GM21717 (cell line): ENCODE measurements around the gene ZNF280A.

Source experiments
- ATAC-seq: cut with Tn5 transposase; IDR thresholded peaks from one replicate; pipeline ENCODE4 v1.9.1; 2021; ENCODE audit warnings: mild to moderate bottlenecking, moderate library complexity; ENCODE audit not compliant: unreplicated experiment

The ZNF280A gene

DNA sequence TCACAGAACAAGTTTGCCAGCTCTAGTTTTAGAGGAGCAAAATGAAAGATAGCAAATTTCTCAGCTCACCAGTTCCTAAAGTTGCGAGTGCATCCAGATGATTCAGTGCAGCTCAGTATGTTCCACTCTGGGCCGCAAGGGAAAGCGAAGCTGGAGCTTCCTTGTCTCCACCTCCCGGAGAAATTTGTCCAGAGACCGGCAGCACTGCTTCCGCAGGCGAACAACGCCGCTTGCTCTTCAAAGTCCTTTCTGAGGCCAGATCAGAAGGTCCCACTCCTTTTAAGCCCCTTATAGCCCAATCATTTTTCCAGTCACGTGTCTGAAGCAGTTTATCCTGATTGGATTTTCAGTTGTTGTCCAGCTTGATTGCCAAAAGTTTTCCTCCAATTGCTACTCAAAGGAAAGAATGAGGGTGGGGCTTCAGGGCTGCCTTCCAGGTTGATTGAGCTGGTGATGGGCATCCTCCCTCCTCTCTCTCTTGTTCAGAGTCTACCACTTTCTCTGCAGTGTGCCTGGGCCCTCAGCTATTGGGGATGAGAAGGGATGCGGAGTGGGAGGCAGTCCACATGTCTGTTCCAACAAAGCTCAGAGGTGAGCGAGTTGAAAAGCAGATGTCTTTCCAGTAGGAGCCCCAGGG lies at the start of gene ZNF280A:
TSS of gene ZNF280A (minus strand) at position 251 of the 637 bp plus-strand sequence. CDS start 4,640 bp downstream, outside the sequence.
- ATAC-seq = no peak

DNA sequence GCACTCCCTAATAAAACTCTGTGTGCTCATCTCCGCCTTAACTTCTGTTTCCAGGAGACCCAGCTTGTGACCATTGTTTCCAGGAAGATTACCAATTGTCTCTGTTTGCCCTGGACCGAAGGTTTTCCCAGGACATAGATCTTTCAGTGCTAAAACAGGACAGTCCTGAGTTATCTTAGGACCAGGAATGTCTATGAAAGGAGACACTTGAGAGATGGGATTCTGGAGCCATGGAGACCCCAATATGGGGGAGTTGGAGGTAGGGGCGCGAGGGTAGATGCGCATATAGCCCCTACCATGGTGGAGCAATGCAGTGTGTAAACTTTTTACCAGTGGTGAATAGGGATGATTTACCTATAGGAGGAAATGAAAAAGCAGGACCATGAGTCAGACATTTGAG lies 49.1 kb upstream of the ZNF280A start:
- ATAC-seq = no peak

DNA sequence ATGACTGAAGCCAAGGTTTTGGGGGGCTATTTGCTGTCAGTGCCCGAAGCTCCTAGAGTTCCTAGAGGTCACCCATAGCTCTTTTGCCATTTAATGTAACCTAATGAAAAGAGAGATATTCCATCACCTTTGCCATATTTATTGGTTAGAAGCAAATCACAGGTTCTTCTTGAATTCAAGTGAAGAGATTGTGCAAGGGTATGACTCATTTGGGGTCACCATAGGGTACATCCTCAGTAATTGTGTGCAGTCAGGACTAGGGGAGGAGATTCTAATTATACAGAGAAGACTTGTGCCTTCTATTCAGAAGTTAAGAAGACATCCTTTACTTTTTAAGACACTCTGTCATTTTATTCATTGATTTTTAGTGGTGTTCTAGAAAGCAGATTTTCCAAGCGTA lies 45.9 kb upstream of the ZNF280A start:
- no peak for ATAC-seq

GRCh38 chr22:22558972-22559603 lies 39.0 kb upstream of the ZNF280A start, which contains the start of gene PRAME:
Gene PRAME, minus strand, starts transcription at chr22:22559265. Its CDS starts 2,433 bp downstream, at chr22:22556832.
- no peak for ATAC-seq

DNA sequence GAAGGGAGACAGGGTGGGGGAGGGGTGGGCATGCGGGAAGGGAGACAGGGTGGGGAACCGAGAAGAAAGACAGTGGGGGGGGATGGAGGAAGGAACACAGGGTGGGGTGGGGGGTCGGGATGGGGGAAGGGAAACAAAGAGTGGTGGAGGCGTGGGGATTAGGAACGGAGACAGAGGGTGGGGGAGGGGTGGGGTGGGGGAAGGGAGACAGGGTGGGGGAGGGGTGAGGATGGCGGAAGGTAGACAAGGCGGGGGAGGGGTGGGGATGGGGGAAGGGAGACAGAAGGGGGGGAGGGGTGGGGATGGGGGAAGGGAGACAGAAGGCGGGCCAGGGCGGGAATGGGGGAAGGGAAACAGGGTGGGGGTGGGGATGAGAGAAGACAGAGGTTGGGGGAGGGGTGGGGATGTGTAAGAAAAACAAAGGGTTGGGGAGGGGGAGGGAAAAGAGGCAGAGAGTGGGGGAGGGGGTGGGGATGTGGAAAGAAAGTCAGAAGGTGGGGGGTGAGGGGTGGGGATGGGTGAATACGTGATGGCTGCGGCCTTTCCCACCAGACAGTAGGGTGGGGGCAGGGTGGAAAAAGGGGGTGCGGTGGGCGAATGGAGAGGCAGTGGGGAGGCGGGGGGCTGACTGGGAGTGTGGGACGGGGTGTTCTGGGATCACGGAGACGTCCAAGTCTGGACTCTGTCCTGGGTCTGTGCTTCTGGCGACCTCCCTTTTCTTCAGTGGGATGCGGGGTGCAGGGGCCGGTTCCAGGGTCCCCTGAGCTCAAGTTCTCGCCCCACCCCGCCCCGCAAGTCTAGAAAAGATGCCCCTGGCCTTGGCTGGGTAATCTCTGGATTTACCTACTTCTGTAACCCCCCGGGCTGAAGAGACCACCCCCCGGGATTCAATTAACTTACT lies 38.3 kb upstream of the ZNF280A start:
- ATAC-seq = no peak

DNA sequence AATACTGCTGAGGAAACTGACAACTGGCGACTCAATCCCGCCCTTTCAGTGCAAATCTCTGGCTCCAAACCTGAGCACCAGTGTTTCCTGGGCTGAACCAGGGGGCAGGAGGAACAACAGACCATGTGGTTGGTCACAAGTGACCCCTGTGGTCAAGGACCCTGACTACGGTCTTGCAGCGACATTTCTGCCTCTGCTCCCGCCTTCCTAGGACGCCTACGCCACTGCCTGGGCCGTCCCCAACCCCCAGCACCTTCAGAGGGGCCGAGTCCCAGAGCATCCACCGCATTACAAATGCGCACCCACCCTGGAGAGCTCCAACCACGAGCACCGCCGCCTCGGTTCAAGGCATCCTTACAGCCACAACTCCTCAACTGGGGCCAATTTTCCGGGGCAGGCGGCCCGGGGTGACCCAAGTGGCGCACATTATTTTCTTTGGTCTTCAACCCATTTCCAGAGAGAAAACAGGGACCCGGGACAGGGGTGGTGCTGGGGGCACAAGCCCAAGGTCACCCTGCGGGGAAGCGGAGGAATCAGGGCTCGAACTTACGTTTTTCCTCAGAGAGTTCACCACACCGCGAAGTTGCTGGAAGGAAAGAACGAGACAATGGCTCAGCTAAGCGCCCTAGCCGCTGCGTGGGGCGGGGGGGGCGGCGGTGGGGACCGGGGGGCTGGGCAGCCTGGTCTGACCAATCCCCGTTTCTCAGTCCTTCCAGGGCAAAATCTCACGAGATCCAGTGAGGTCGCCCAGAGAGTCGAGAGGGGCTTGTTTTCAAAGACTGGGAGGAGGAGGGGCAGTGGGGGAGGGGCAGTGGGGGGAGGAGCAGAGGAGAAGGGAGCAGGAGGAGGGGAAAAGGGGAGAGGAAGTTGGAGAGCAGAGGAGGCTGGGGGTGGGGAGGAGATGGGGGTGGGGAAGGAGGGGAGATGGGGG lies 37.2 kb upstream of the ZNF280A start:
- no peak for ATAC-seq

DNA sequence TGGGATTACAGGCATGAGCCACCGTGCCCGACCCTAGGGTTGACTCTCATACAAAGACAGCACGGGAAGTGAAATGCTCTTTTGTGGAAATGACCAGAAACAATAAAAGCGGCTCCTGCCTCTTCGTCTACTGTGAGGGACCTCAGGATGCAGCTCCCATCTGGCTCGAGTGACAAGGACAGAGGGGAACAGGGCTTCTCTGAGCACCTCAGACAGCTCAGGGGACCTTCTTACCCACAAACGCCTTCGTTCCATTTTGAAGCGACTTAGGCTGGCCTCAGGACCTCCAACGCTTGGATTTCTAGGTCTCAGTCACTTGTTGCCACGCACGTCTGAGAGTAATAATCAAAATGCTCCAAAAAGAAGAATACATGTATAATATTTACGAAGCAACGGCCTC lies 36.5 kb upstream of the ZNF280A start:
- no peak for ATAC-seq

- no peak for ATAC-seq
These were observed 35.5 kb upstream of the ZNF280A start for GRCh38 chr22:22555596-22555995.

- ATAC-seq = no peak
These were observed 34.7 kb upstream of the ZNF280A start for GRCh38 chr22:22554587-22555284.

DNA sequence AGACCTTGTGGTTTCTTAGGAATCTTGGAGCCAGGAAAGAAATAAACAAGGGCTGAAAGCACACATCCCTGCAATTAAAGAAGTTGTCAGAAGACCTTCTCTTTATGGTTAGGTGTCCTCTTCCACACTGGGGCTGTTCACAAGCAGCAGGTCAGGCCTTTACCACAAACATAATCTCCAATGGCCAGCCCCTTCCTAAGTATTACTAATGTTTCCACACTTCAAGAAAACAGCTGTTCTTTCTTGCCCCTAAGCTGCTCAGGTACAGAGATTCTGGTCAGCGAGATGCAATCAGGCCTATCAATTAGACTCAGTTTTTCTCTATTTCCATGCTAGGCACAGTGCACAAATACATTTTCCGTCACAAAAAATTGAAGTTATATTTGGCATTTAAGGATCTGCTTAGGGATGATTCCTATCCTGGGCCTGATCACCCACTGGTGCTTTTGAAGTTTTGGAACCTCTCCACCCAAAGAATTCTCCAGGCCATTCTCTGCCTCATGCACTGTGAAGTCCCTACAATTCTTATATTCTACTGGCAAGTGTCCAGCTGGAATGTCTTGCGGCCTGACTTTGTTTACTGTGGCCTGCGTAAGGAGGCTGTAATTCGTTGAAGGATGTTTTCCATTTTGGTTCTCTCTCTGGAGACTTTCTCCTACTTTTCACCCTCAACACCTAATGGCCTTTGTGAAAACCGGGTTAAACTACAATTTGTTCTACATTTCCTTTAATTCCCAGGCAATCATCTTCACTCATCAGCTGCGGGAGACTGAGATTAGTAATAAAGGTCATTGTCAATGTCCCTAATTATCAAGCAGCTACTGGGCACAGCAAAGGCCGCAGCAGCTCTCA lies 33.9 kb upstream of the ZNF280A start:
- ATAC-seq = no peak

DNA sequence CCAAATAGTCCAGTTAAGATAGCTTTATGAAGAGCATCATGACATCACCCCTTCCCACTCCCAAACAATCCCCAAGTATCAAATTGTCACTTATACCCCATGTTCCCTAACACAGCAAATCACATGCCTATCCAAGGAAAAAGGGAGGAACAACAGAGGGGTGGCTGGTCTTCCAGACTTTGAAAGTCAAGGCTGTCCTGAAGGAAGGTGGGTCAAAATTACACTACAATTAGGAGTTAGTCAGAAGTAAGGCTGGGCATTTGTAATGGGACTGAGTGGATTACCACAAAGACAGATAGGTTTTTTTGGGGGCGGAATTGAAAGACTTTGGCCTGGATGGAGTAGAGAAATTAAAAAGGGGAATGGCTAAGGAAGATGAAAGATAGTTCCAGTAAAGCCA lies 33.1 kb upstream of the ZNF280A start:
- no peak for ATAC-seq

- no peak for ATAC-seq
These were observed 32.6 kb upstream of the ZNF280A start for GRCh38 chr22:22552630-22553029.

DNA sequence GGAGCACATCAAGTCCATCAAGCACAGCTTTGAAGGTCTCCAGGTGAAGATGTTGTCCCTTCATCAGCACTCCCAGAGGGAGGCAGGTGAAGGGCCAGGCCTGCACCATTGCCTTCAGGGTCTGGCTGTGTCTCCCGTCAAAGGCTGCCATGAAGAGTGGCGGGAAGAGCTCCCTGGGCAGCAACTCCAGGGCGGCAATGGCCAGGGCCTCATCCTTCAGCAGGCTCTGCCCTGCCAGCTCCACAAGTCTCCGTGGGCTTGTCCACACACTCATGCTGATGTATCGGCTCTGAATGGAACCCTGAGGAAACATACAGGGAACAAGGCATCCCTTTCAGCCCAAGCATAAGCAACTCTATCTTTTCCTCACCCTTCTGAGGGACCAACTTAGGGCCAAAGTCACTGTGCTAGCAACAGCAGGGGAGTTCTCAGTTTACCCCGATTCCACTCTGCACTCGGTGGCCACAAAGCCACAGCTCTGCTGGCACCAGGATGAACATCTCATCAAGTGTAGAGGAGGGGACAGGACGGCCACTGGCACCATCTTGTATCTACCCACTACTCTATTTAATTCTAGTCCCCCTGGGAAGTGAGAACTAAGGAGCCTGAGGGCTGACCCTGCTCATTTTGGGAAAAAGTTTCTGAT lies 30.8 kb upstream of the ZNF280A start:
- ATAC-seq = no peak

DNA sequence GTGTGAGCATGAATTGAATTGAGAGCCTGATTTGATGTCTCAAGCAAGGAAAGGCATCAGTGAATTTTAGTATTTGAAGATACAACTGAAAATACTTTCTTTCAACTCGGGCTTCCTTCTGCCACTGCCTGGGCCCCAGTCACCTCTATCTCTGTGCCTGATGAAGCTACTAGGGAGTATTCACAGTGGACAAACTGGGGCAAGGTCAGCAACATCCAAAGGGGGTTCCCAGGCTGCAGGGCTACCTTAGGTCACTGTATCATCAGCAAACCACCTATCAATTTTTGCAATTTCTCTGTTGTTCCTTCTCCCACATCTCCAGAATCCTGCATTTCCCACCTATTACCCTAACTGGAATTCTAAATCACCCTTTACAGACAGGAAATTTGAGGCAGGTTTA lies 28.8 kb upstream of the ZNF280A start:
- ATAC-seq = no peak

DNA sequence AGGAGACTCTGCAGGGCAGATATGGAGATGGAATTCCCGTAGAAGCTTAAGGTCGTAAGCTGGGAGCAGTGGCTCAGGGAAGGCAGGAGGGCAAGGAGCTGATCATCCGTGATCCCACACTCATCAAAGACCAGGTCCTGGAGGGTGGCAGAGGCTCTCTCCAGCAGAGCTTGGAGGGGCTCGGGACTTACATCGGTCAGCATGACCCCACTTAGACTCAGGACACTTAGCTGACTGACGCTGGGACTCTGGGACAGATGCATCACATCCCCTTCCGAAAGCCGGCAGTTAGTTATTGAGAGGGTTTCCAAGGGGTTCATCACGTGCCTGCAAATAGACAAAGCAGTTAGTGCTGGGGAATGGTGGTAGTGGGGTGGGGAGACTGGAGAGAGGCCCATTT lies 28.2 kb upstream of the ZNF280A start:
- ATAC-seq = no peak

- no peak for ATAC-seq
These were observed 27.7 kb upstream of the ZNF280A start for GRCh38 chr22:22547692-22548300.

- ATAC-seq = no peak
These were observed 27.2 kb upstream of the ZNF280A start for GRCh38 chr22:22547226-22547625.

DNA sequence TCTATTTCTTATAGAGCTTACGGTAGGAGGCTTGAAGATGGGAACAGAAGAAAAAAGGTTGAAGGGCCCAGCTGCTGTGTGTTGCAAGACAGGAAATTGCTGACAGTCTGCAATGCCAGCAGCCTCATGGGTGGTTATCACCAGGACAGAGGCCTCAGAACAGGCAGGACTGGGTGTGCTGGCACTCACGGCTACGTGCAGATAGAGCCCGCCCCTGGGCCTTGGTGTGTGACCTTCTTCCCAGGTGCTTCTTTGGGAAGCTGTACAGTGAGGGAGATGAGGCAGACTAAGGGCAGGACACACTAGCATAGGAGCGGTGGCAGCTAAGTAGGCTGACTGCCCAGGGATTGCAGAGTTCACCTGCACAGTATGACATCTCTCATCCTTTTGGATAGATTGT lies 26.4 kb upstream of the ZNF280A start:
- no peak for ATAC-seq
